PC-3 (cell line): ENCODE measurements around the gene ARVCF. TPM values are rescaled to one million over a fixed set of nuclear protein-coding genes. Genes with fewer than 3 reads are reported as not detected.

ENCODE experiments used
- ATAC-seq: fragments of 200-7000 bp; cut with Tn5 transposase; 2 replicates; pipeline ENCODE4 v1.9.1; 2020; ENCODE audit warnings: mild to moderate bottlenecking, moderate library complexity
- BruUV-seq: library from RNA; stranded (reverse); fragments of 400-500 nt; replicated peaks from 2 replicates; lab custom pipeline; 2021; lab: Mats Ljungman, UMichigan
- CTCF ChIA-PET: fragments of 300-600 bp; sonication (Branson Sonifier 250); formaldehyde crosslinking; loops from one replicate; lab custom pipeline; 2022; ENCODE audit warnings: antibody characterized with exemption; lab: Charles Lee
- POLR2A ChIA-PET: fragments of 300-600 bp; sonication (Branson Sonifier 250); formaldehyde crosslinking; loops from one replicate; lab custom pipeline; 2022; ENCODE audit warnings: antibody characterized with exemption; ENCODE audit not compliant: unreplicated experiment; lab: Charles Lee
- DNase-seq: peaks from one replicate; pipeline ENCODE4 v3.0.0-alpha.2; 2015
- H2AFZ ChIP-seq: fragments of 300-600 bp; sonication (generic); 2 replicates; pipeline ENCODE4 v1.6.0; 2016; ENCODE audit warnings: antibody characterized with exemption, low read length
- H3F3A ChIP-seq: fragments of 300-600 bp; sonication (generic); one replicate; pipeline ENCODE4 v1.6.0; 2017; ENCODE audit warnings: antibody characterized with exemption, low read length, control low read depth, mild to moderate bottlenecking; ENCODE audit not compliant: unreplicated experiment
- H3K27ac ChIP-seq: fragments of 300-600 bp; sonication (generic); 2 replicates; pipeline ENCODE4 v1.5.1; 2016; ENCODE audit warnings: mild to moderate bottlenecking, low read length
- H3K27me3 ChIP-seq: fragments of 300-600 bp; sonication (generic); 2 replicates; pipeline ENCODE4 v1.6.1; 2016; ENCODE audit warnings: low read length, mixed read lengths
- H3K36me3 ChIP-seq: fragments of 300-600 bp; sonication (generic); 2 replicates; pipeline ENCODE4 v1.6.1; 2016; ENCODE audit warnings: low read depth, mixed run types, low read length, mixed read lengths
- H3K4me1 ChIP-seq: fragments of 300-600 bp; sonication (generic); 2 replicates; pipeline ENCODE4 v1.5.1; 2016; ENCODE audit warnings: low read length; ENCODE audit not compliant: insufficient read depth
- H3K4me2 ChIP-seq: fragments of 300-600 bp; sonication (generic); 2 replicates; pipeline ENCODE4 v1.6.0; 2016; ENCODE audit warnings: low read length
- H3K4me3 ChIP-seq: fragments of 300-600 bp; sonication (generic); 2 replicates; pipeline ENCODE4 v1.5.1; 2016; ENCODE audit warnings: mild to moderate bottlenecking, low read length, mixed read lengths
- H3K79me2 ChIP-seq: fragments of 300-600 bp; sonication (generic); 2 replicates; pipeline ENCODE4 v1.6.1; 2017; ENCODE audit warnings: low read length, mixed read lengths
- H3K9ac ChIP-seq: fragments of 300-600 bp; sonication (generic); 2 replicates; pipeline ENCODE4 v1.6.0; 2016; ENCODE audit warnings: mild to moderate bottlenecking, low read length
- H3K9me2 ChIP-seq: fragments of 300-600 bp; sonication (generic); replicated peaks from 2 replicates; pipeline ENCODE4 v1.6.1; 2016; ENCODE audit warnings: mixed run types, low read length, mixed read lengths
- H3K9me3 ChIP-seq: fragments of 300-600 bp; sonication (generic); 2 replicates; pipeline ENCODE4 v1.6.1; 2016; ENCODE audit warnings: low read length, mixed read lengths
- H4K20me1 ChIP-seq: fragments of 300-600 bp; sonication (generic); 2 replicates; pipeline ENCODE4 v1.6.1; 2016; ENCODE audit warnings: low read length, mixed read lengths
- CTCF ChIP-seq: fragments of 300-600 bp; sonication (generic); conservative IDR thresholded peaks from 2 replicates; pipeline ENCODE4 v1.5.1; 2017; ENCODE audit warnings: antibody characterized with exemption, low read depth, mild to moderate bottlenecking, low read length
- EZH2 ChIP-seq: fragments of 300-600 bp; sonication (generic); IDR thresholded peaks from one replicate; pipeline ENCODE4 v1.6.1; 2017; ENCODE audit warnings: antibody characterized with exemption, mild to moderate bottlenecking, low read length; ENCODE audit not compliant: unreplicated experiment
- EZH2phosphoT487 ChIP-seq: fragments of 300-600 bp; sonication (generic); IDR thresholded peaks from 2 replicates; pipeline ENCODE4 v1.6.1; 2018; ENCODE audit warnings: mild to moderate bottlenecking, antibody characterized with exemption, low read length, borderline replicate concordance
- intact Hi-C: fragments of 100-400 bp; cut with micrococcal nuclease; formaldehyde crosslinking; loops from 2 replicates; pipeline ENCODE4 v1.9.0; 2023
- total RNA-seq: library from RNA; depleted of rRNA; stranded (reverse); fragments of >200 nt; gene quantifications from 2 replicates; pipeline ENCODE4 v1.2.3, GENCODE V29; 2014

Gene ARVCF
- total RNA-seq, 1 experiment from 2014 or later: 20.0 TPM

DNA sequence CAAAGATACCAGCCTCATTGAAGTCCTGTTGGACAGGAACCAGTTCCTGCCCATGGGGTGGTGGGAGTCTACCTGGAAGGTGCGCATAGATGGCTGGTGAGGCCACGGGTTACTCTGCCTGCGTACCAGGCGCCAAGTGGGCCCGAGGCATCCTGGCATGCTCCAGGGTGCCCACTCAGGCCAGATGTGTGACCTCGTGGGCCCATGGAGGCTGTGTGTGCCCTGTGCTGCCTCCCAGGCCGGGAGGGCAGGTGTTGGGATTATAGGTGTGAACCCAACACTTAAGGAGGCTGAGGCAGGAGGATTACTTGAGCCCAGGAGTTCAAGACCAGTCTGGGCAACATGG, 27.3 kb upstream of the ARVCF start:
- H4K20me1 ChIP-seq: no peaks in the 10 kb centered on the region
- no peak overlapping the region for H3K4me2 ChIP-seq
- no peaks in the 10 kb centered on the region for H3K4me1 ChIP-seq
- CTCF ChIA-PET: no interaction called here
- POLR2A ChIA-PET: no interaction called here
- no peaks in the 10 kb centered on the region for H3K27me3 ChIP-seq
- intact Hi-C loops: no loop called here
- no peaks in the 10 kb centered on the region for H3K9me3 ChIP-seq
- H2AFZ ChIP-seq: no peak overlapping the region
- ATAC-seq: no peak
- no peak overlapping the region for H3K27ac ChIP-seq
- BruUV-seq: no TSS peak
- H3K4me3 ChIP-seq: no peak overlapping the region
- H3K36me3 ChIP-seq: no peaks in the 10 kb centered on the region
- no peak for TF ChIP-seq CTCF
- no peak overlapping the region for H3K9ac ChIP-seq
- H3K79me2 ChIP-seq: no peaks in the 10 kb centered on the region
- no peaks in the 10 kb centered on the region for H3F3A ChIP-seq
- DNase-seq: no peak
- H3K9me2 ChIP-seq: no peaks in the 10 kb centered on the region

- ATAC-seq (no peak), DNase-seq (no peak)
- Histone ChIP-seq H3K9me3 (no peaks in the 10 kb centered on the region), H3K79me2 (no peaks in the 10 kb centered on the region), H3K9ac (no peak overlapping the region), H2AFZ (no peak overlapping the region), H3K4me1 (no peaks in the 10 kb centered on the region), H3K4me3 (no peak overlapping the region), H3K27ac (no peak overlapping the region), H3F3A (no peaks in the 10 kb centered on the region), H3K27me3 (no peaks in the 10 kb centered on the region), H3K36me3 (no peaks in the 10 kb centered on the region), H4K20me1 (no peaks in the 10 kb centered on the region), H3K9me2 (no peaks in the 10 kb centered on the region), H3K4me2 (no peak overlapping the region)
- intact Hi-C loops: no loop called here
- BruUV-seq: no TSS peak
- ChIA-PET CTCF (no interaction called here), POLR2A (no interaction called here)
- TF ChIP-seq EZH2: no peak
- TF ChIP-seq CTCF: no peak
- TF ChIP-seq EZH2phosphoT487: no peak
Observed at GRCh38 chr22:20043057-20043996, 26.7 kb upstream of the ARVCF start.
